GM23248 (cell line): ENCODE results near the gene PRELID1.

Experiments used
- EZH2 ChIP-seq: fragments of 200-600 bp; sonication (generic); IDR thresholded peaks from 2 replicates; pipeline ENCODE4 v1.6.1; 2018; ENCODE audit warnings: antibody characterized with exemption, mild to moderate bottlenecking; ENCODE audit not compliant: insufficient read depth, poor library complexity, severe bottlenecking
- EZH2phosphoT487 ChIP-seq: fragments of 200-600 bp; sonication (generic); IDR thresholded peaks from 2 replicates; pipeline ENCODE4 v1.6.1; 2018; ENCODE audit warnings: antibody characterized with exemption, moderate library complexity, mild to moderate bottlenecking, low read depth; ENCODE audit not compliant: insufficient read depth

DNA sequence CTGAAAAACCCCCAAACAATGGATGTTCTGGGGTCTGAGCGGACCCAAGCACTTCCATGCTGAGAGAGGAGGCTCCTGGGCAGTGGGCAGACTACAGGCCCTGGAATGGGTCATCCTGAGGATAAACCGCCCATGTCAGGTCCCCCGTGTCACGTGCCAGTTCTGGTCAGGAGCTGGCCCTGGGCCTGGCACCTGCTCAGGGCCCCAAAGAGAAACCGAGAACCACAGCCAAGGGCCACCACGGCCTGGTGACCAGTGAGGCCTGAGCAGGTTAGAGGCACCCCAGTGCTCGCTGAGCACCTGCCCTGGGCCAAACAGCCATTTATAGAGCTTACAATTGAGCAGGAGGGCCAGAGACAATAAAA lies 32.1 kb downstream of the PRELID1 start:
- no peak for TF ChIP-seq EZH2
- TF ChIP-seq EZH2phosphoT487: no peak
